ENCODE measurements around the gene BIRC3.

The BIRC3 gene

GRCh38 chr11:102274628-102275027 lies 42.7 kb upstream of the BIRC3 start:
- DNase-seq (ENCODE audit: low read depth): no peak
- no peak overlapping the region for H3K4me3 ChIP-seq (replicated peaks; ENCODE audit: low read depth, low read length)
- no peak for TF ChIP-seq CTCF (IDR thresholded peaks at IDR 0.05; ENCODE audit: low read length, missing control alignments)

GRCh38 chr11:102276362-102276761 lies 40.9 kb upstream of the BIRC3 start:
- no peak for TF ChIP-seq CTCF (IDR thresholded peaks at IDR 0.05; ENCODE audit: low read length, missing control alignments)
- H3K4me3 ChIP-seq (replicated peaks; ENCODE audit: low read depth, low read length): no peak overlapping the region
- peak; percentile 37 for DNase-seq (ENCODE audit: low read depth)

DNA sequence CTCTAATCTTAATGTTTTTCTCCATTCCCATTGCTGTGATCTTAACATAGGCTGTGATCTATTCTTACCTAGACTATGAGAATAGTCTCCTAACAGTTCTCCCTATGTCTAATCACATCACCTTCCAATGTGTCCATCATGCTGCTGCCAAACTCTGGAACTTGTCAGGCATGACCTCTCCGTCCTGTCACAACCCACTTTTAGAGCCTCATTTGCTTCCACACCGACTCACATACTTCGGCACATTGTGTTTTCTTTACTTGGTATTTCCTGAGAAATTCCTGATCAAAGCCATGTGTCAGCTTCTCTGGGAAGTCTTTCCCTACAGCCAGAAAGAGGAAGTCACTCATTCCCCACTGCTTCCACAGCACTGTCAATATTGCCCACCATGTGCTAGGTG lies 40.5 kb upstream of the BIRC3 start:
- H3K4me3 ChIP-seq (replicated peaks; ENCODE audit: low read depth, low read length): no peak overlapping the region
- no peak for TF ChIP-seq CTCF (IDR thresholded peaks at IDR 0.05; ENCODE audit: low read length, missing control alignments)
- DNase-seq (ENCODE audit: low read depth): peak; percentile 35

DNA sequence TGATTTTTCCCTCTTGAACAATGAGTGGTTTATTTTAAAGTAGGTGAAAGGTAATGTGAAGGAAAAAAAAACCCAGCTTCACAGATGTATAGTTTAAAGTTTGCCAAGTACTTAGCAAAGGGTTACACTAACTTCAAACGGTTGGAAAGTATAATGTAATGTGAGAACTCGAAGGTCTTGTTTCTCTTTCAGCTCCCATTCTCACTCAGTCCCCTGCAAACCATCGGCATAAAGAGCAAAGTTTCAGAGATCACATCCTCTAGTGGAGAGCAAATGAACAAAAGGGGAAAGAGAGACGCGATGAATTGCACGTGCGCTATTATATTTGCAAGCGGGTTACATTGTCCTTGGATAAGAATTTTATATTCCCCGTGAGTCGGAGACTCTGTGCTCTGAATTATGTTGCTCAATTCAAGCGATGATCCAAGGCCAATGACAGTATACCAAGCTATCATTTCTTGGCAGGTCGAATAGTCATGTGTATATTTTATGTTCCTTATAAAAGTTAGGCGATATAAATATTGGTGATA lies 37.6 kb upstream of the BIRC3 start:
- peak; percentile 44 for TF ChIP-seq CTCF (IDR thresholded peaks at IDR 0.05; ENCODE audit: low read length, missing control alignments)
- DNase-seq (ENCODE audit: low read depth): peak; percentile 64
- H3K4me3 ChIP-seq (replicated peaks; ENCODE audit: low read depth, low read length): peak overlapping the region; percentile 19

DNA sequence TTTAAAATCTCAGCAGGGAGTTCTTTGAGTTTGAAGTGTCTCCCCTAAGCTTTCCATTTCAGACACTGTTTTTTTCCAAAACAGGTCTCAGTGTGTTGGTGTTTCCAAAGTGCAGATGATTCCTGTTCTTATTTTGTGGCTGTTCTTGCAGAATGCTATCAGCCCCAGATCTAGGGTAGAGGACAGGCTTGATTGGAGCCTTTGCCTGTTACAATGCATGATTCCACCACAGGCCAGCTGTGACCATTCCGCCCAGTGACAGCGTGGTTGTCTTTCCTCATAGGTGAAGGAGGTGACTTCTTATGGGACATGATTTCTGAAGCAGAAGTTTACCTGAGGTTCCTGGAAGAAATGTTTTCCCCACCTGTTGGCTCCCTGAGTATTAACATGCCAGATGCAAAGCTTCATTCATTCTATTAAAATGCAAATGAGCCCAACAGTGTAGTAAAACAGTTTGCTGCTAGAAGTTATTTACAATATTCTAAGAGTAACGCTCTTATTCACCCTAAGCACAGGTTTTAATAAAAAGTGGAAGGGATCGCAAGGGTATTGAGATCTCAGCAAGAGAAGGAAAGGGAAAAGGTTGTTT lies 36.9 kb upstream of the BIRC3 start:
- DNase-seq (ENCODE audit: low read depth): no peak
- no peak overlapping the region for H3K4me3 ChIP-seq (replicated peaks; ENCODE audit: low read depth, low read length)
- TF ChIP-seq CTCF (IDR thresholded peaks at IDR 0.05; ENCODE audit: low read length, missing control alignments): no peak

DNA sequence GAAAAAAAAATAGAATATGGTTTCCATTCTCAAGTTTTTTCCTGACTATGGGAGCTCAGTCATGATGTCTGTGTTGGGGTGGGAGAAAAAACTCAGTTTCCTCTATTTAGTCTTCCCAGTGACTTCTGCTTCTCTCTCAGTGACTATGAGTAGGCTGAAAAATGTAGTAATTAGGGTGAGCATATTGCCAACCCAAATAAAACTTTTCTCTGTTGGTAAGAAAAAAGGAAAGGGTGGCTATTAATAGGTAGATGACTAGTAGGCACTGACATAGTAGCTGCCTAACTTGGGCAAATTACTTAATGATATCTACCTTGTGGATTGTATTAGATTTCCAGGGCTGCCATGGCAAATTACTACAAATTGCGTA lies 34.2 kb upstream of the BIRC3 start:
- no peak for TF ChIP-seq CTCF (IDR thresholded peaks at IDR 0.05; ENCODE audit: low read length, missing control alignments)
- no peak for DNase-seq (ENCODE audit: low read depth)
- H3K4me3 ChIP-seq (replicated peaks; ENCODE audit: low read depth, low read length): no peak overlapping the region

DNA sequence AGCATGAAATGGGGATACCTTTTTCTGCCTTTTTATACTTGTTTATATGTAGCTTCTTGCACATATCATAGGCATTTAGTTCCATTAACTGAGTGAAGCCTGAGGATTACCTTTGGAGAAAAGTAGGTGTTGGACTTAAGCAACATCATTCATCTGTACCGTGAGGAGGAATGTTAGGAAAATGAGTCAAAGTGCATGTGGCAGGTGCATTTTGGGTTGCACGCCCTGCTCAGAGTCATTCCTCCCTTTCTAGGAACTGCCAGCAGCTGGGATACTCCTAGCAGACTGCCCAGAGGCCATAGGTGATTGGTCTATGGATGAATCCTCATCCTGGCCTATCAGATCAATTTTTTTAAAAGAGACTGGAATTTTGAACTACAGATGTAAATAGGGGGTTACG lies 33.3 kb upstream of the BIRC3 start:
- no peak overlapping the region for H3K4me3 ChIP-seq (replicated peaks; ENCODE audit: low read depth, low read length)
- no peak for DNase-seq (ENCODE audit: low read depth)
- no peak for TF ChIP-seq CTCF (IDR thresholded peaks at IDR 0.05; ENCODE audit: low read length, missing control alignments)

All from fibroblast of pulmonary artery (primary cell).